ENCODE data around the gene HLA-DMB.

Gene HLA-DMB

GRCh38 chr6:32940656-32941213 lies at the start of gene HLA-DMB:
Gene HLA-DMB (minus strand): TSS chr6:32941028. CDS start chr6:32940807, 221 bp downstream.
- DNase-seq = no peak

- DNase-seq = no peak
These were observed 48.5 kb upstream of the HLA-DMB start for GRCh38 chr6:32989368-32989767.

- peak; percentile 68 for DNase-seq
These were observed 44.0 kb upstream of the HLA-DMB start for GRCh38 chr6:32984622-32985389.

GRCh38 chr6:32983964-32984621 lies 43.3 kb upstream of the HLA-DMB start:
- DNase-seq = no peak

GRCh38 chr6:32983493-32983848 lies 42.6 kb upstream of the HLA-DMB start:
- DNase-seq = no peak

GRCh38 chr6:32982702-32983492 lies 42.1 kb upstream of the HLA-DMB start:
- DNase-seq = no peak

GRCh38 chr6:32982084-32982701 lies 41.4 kb upstream of the HLA-DMB start:
- peak; percentile 16 for DNase-seq

- DNase-seq = no peak
These were observed 39.7 kb upstream of the HLA-DMB start for GRCh38 chr6:32980488-32981038.

GRCh38 chr6:32979720-32980487 lies 39.1 kb upstream of the HLA-DMB start:
- DNase-seq = no peak

- DNase-seq = no peak
These were observed 37.1 kb upstream of the HLA-DMB start for GRCh38 chr6:32977953-32978324.

- no peak for DNase-seq
These were observed 36.6 kb upstream of the HLA-DMB start for GRCh38 chr6:32977272-32977952.

- no peak for DNase-seq
These were observed 35.7 kb upstream of the HLA-DMB start for GRCh38 chr6:32976334-32977069.

GRCh38 chr6:32975886-32976285 lies 35.1 kb upstream of the HLA-DMB start:
- no peak for DNase-seq

GRCh38 chr6:32974541-32975308 lies 33.9 kb upstream of the HLA-DMB start:
- no peak for DNase-seq

- no peak for DNase-seq
These were observed 33.1 kb upstream of the HLA-DMB start for GRCh38 chr6:32974016-32974333.

GRCh38 chr6:32973144-32974015 lies 32.6 kb upstream of the HLA-DMB start:
- DNase-seq = no peak

GRCh38 chr6:32972353-32973143 lies 31.7 kb upstream of the HLA-DMB start:
- no peak for DNase-seq

Measured in NCI-H2107 (cell line).